Ectodermal cell (in vitro differentiated cells): ENCODE data around the gene SLC18A3.
A peak's percentile ranks its signal among the peaks of the same experiment; 100 is the strongest.

Experiments
- H3K27ac ChIP-seq: 2 replicates; pipeline ENCODE4 v1.7.0; 2013; ENCODE audit warnings: mild to moderate bottlenecking, low read depth, low read length; ENCODE audit not compliant: insufficient read depth, poor library complexity, severe bottlenecking
- H3K27me3 ChIP-seq: 2 replicates; pipeline ENCODE4 v1.7.0; 2013; ENCODE audit warnings: mild to moderate bottlenecking, low read length; ENCODE audit not compliant: insufficient read depth, control insufficient read depth, poor library complexity, severe bottlenecking
- H3K36me3 ChIP-seq: one replicate; pipeline ENCODE4 v1.7.0; 2013; ENCODE audit warnings: low read length; ENCODE audit not compliant: control insufficient read depth, insufficient read depth
- H3K4me1 ChIP-seq: one replicate; pipeline ENCODE4 v1.7.0; 2013; ENCODE audit warnings: low read length; ENCODE audit not compliant: control insufficient read depth, insufficient read depth
- H3K4me3 ChIP-seq: 2 replicates; pipeline ENCODE4 v1.7.0; 2013; ENCODE audit warnings: low read depth, low read length, control low read depth; ENCODE audit not compliant: insufficient read depth
- H3K9me3 ChIP-seq: 2 replicates; pipeline ENCODE4 v1.7.0; 2013; ENCODE audit warnings: mild to moderate bottlenecking, low read length, moderate library complexity; ENCODE audit not compliant: control insufficient read depth
- WGBS, 2 experiments: methylation state at CpG; one replicate each; pipeline ENCODE4 v1.1.7; 2013; ENCODE audit warnings: missing lambda C conversion rate in 2 of 2; 5-methylcytosine and 5-hydroxymethylcytosine counted together

SLC18A3 gene

GRCh38 chr10:49602380-49603023 lies 7.6 kb upstream of the SLC18A3 start:
- no peaks in the 10 kb centered on the region for H3K9me3 ChIP-seq
- WGBS, 2 experiments = 86 to 90% methylated on average over 2 of the region's 2 CpGs
- H3K27me3 ChIP-seq = peaks cover 44% of the 10 kb centered on the region
- H3K4me1 ChIP-seq = no peaks in the 10 kb centered on the region
- no peak overlapping the region for H3K27ac ChIP-seq
- H3K4me3 ChIP-seq = no peak overlapping the region
- no peaks in the 10 kb centered on the region for H3K36me3 ChIP-seq

GRCh38 chr10:49605216-49605938 lies 4.7 kb upstream of the SLC18A3 start:
- no peaks in the 10 kb centered on the region for H3K36me3 ChIP-seq
- no peak overlapping the region for H3K27ac ChIP-seq
- H3K9me3 ChIP-seq = no peaks in the 10 kb centered on the region
- 73 to 75% methylated on average over 6 of the region's 6 CpGs for WGBS, 2 experiments
- peaks cover under 1% of the 10 kb centered on the region for H3K4me1 ChIP-seq
- H3K27me3 ChIP-seq = peaks cover 73% of the 10 kb centered on the region
- H3K4me3 ChIP-seq = no peak overlapping the region

GRCh38 chr10:49605939-49606509 lies 4.1 kb upstream of the SLC18A3 start:
- Histone ChIP-seq H3K4me1 (peaks cover 6% of the 10 kb centered on the region), H3K9me3 (no peaks in the 10 kb centered on the region), H3K27ac (no peak overlapping the region), H3K4me3 (no peak overlapping the region), H3K36me3 (no peaks in the 10 kb centered on the region), H3K27me3 (peaks cover 80% of the 10 kb centered on the region)
- 54 to 56% methylated on average over 3 of the region's 3 CpGs for WGBS, 2 experiments

GRCh38 chr10:49606981-49607535 lies 3.1 kb upstream of the SLC18A3 start:
- H3K4me3 ChIP-seq = no peak overlapping the region
- H3K27me3 ChIP-seq = peaks cover 90% of the 10 kb centered on the region
- 4 to 5% methylated on average over 22 of the region's 22 CpGs for WGBS, 2 experiments

GRCh38 chr10:49608166-49609005 lies 1.7 kb upstream of the SLC18A3 start:
- Histone ChIP-seq H3K4me3 (no peak overlapping the region), H3K4me1 (peaks cover 13% of the 10 kb centered on the region), H3K27ac (no peak overlapping the region), H3K9me3 (no peaks in the 10 kb centered on the region), H3K27me3 (peaks cover 91% of the 10 kb centered on the region), H3K36me3 (no peaks in the 10 kb centered on the region)
- WGBS, 2 experiments = 10 to 12% methylated on average over 14 of the region's 14 CpGs

More at GRCh38 chr10:49606981-49607535, 3.1 kb upstream of the SLC18A3 start:
- no peaks in the 10 kb centered on the region for H3K36me3 ChIP-seq
- H3K9me3 ChIP-seq = no peaks in the 10 kb centered on the region
- H3K27ac ChIP-seq = no peak overlapping the region
- peaks cover 7% of the 10 kb centered on the region for H3K4me1 ChIP-seq

- no peaks in the 10 kb centered on the region for H3K9me3 ChIP-seq
- 2% methylated on average over 19 of the region's 19 CpGs for WGBS, 2 experiments
- H3K4me3 ChIP-seq = no peak overlapping the region
- H3K4me1 ChIP-seq = peaks cover 16% of the 10 kb centered on the region
- peaks cover 92% of the 10 kb centered on the region for H3K27me3 ChIP-seq
- H3K36me3 ChIP-seq = no peaks in the 10 kb centered on the region
- H3K27ac ChIP-seq = no peak overlapping the region
Measured at GRCh38 chr10:49609006-49609282, 1.2 kb upstream of the SLC18A3 start.

- H3K9me3 ChIP-seq = no peaks in the 10 kb centered on the region
- H3K27ac ChIP-seq = no peak overlapping the region
- WGBS, 2 experiments = 0 to 1% methylated on average over 62 of the region's 62 CpGs
- peaks cover 92% of the 10 kb centered on the region for H3K27me3 ChIP-seq
- H3K36me3 ChIP-seq = no peaks in the 10 kb centered on the region
- peak overlapping the region; percentile 13 for H3K4me3 ChIP-seq
- H3K4me1 ChIP-seq = peaks cover 17% of the 10 kb centered on the region
Measured at GRCh38 chr10:49609283-49610113, 612 bp upstream of the SLC18A3 start.

- Histone ChIP-seq H3K9me3 (no peaks in the 10 kb centered on the region), H3K4me1 (peaks cover 21% of the 10 kb centered on the region), H3K36me3 (no peaks in the 10 kb centered on the region), H3K27me3 (peaks cover 100% of the 10 kb centered on the region), H3K27ac (no peak overlapping the region), H3K4me3 (peak overlapping the region; percentile 13)
- 3 to 4% methylated on average over 72 of the region's 72 CpGs for WGBS, 2 experiments
Measured at GRCh38 chr10:49610458-49611165, 502 bp downstream of the SLC18A3 start.
